Erythroblast (primary cell): Measurements from ENCODE around the gene RBM38.

Experiments used
- DNase-seq, 2 experiments: peaks; one replicate each; lab custom pipeline; 2025; lab: John Stamatoyannopoulos, UW
- GATA1 ChIP-seq: IDR thresholded peaks from 2 replicates; pipeline ENCODE4 v1.6.1; 2011; ENCODE audit warnings: low read depth, mild to moderate bottlenecking, control low read depth, low read length, moderate library complexity
- POLR2A ChIP-seq: IDR thresholded peaks from 2 replicates; pipeline ENCODE4 v1.6.1; 2011; ENCODE audit warnings: mild to moderate bottlenecking, low read length

Gene RBM38

GRCh38 chr20:57380081-57380750, 11.0 kb upstream of the RBM38 start:
- TF ChIP-seq POLR2A: no peak
- TF ChIP-seq GATA1: no peak
- no peak for DNase-seq

- TF ChIP-seq POLR2A: no peak
- TF ChIP-seq GATA1: no peak
- DNase-seq: peak; percentile 82 to 90
These were observed 9.3 kb upstream of the RBM38 start for GRCh38 chr20:57381596-57382503.

GRCh38 chr20:57382516-57382915, 8.7 kb upstream of the RBM38 start:
- no peak for DNase-seq
- no peak for TF ChIP-seq POLR2A
- no peak for TF ChIP-seq GATA1

GRCh38 chr20:57383447-57384347, 7.5 kb upstream of the RBM38 start:
- TF ChIP-seq POLR2A (no peak), GATA1 (no peak)
- no peak for DNase-seq

DNA sequence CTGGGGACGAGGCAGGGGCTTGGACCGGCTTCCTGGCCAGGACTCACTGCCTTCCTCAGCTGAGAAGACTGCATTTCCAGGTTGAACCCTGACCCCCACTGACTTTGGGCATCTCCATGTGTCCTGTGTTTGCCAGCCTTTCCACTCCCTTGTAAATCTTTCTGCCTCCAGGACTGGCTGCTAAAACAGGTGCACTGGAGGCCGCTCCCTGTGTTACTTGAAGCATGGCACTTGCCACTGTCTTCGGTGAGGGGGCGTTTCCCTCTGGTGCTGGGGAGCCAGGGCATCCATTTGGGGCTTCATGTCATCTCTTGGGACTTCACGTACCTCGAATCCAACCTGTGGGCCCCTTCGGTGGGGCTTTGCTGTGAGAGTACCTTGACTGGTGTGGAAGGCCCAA, 6.7 kb upstream of the RBM38 start:
- no peak for TF ChIP-seq GATA1
- TF ChIP-seq POLR2A: no peak
- DNase-seq: no peak

DNA sequence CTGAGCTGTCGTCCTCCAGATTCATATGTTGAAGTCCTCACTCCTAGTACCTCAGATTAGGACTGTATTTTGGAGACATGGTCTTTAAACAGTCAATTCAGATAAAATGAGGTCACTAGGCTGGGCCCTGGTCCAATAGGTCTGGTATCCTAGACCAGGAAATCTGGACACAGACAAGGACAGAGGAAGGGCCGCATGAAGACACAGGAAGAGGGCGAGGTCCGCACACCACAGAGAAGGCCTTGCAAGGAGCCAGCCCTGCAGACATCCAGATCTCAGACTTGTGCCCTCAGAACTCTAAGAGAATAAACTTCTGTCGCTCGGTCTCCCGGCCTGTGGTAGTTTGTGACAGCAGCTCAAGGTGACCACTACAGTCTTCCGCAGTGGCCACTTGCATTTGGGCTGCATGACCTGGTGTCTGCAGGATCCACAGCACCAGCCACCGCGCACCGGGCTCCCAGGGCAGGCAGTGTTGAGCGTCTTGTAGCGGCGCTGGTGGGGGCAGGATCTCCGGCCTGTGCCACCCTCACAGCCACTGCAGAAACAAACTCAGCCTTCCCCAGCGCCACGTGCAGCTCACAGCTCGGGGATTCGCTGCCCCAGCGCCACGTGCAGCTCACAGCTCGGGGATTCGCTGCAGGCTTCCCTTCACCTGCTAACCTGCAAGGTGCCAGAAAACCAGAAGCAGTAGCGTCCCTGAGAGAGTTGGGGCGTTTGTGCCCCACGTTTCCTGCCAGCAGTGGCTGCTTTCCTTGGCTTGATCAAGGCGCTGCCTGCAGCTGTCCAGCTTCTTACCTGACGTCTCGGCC, 6.0 kb upstream of the RBM38 start:
- no peak for DNase-seq
- TF ChIP-seq GATA1 (no peak), POLR2A (no peak)

DNA sequence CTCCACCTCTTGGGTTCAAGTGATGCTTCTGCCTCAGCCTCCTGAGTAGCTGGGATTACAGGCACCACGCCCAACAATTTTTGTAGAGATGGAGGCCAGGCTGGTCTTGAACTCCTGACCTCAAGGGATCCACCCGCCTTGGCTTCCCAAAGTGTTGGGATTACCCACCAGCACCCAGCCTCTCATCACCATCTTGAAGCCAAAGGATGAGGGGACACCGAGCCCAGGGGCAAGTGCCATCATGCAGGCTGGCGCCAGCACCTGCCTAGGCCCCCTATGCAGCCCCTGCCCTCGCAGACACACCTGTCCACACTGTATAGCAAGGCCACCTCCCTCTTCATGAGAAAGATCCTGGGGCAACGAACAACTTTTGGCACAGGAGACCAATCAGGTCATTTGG, 5.3 kb upstream of the RBM38 start:
- TF ChIP-seq GATA1 (no peak), POLR2A (no peak)
- DNase-seq: no peak

GRCh38 chr20:57386762-57387161, 4.4 kb upstream of the RBM38 start:
- DNase-seq: no peak
- no peak for TF ChIP-seq GATA1
- TF ChIP-seq POLR2A: no peak

DNA sequence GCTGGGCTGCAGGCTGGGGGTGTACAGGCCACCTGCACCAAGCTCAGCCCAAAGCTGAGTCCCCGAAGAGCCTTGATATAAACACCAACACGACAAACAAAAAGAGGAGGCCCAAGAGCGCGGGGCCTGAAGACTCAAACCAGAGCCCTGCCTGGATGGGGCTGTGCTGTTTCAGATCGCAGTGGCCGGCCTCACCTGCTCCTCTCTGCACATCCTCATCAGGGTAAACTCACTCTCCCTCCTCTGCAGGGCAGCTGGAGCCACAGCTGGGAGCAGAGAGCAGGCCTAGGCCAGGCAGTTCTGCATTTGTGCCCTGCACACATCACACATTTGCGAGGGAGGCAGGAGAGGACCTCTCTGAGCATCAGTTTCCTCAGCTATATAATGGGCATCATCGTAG, 3.7 kb upstream of the RBM38 start:
- no peak for DNase-seq
- TF ChIP-seq POLR2A: no peak
- TF ChIP-seq GATA1: no peak

- DNase-seq: no peak
- TF ChIP-seq POLR2A: no peak
- TF ChIP-seq GATA1: no peak
These were observed 3.2 kb upstream of the RBM38 start for GRCh38 chr20:57387945-57388371.

GRCh38 chr20:57388953-57389694, 2.1 kb upstream of the RBM38 start:
- DNase-seq: peak; percentile 89 to 92

More at GRCh38 chr20:57388953-57389694, 2.1 kb upstream of the RBM38 start:
- peak; percentile 69 for TF ChIP-seq POLR2A
- TF ChIP-seq GATA1: no peak
